Bone marrow (tissue), 2 donors: ENCODE results near the gene OR2AT4.
A peak's percentile ranks its signal among the peaks of the same experiment; 100 is the strongest.
"Not testable (repeated sequence)": the region's sequence is repeated elsewhere in the genome, so short reads cannot be mapped to it uniquely, and the experiment has no call there.

Experiments used
- DNase-seq, 2 donors: peaks; one replicate each; lab custom pipeline; 2025; lab: John Stamatoyannopoulos, UW

Gene OR2AT4

GRCh38 chr11:75068559-75068958 is 28.1 kb downstream of the OR2AT4 start:
- no peak for DNase-seq

- no peak for DNase-seq
These were observed 30.6 kb downstream of the OR2AT4 start for GRCh38 chr11:75066061-75066460.

GRCh38 chr11:75063741-75064314 is 32.8 kb downstream of the OR2AT4 start:
- no peak for DNase-seq

GRCh38 chr11:75059299-75059698 is 37.4 kb downstream of the OR2AT4 start:
- no peak for DNase-seq

- DNase-seq: no peak
These were observed 39.9 kb downstream of the OR2AT4 start for GRCh38 chr11:75056814-75057213.

- no peak for DNase-seq
These were observed 41.2 kb downstream of the OR2AT4 start for GRCh38 chr11:75055511-75055910.

- DNase-seq: no peak
These were observed 44.2 kb downstream of the OR2AT4 start for GRCh38 chr11:75052457-75052856.

- DNase-seq: no peak
These were observed 45.6 kb downstream of the OR2AT4 start for GRCh38 chr11:75051043-75051442.

GRCh38 chr11:75050516-75050915 is 46.2 kb downstream of the OR2AT4 start:
- DNase-seq: no peak

GRCh38 chr11:75049501-75050266 is 47.0 kb downstream of the OR2AT4 start:
- not testable (repeated sequence) for DNase-seq

GRCh38 chr11:75047191-75047590 is 49.5 kb downstream of the OR2AT4 start:
- DNase-seq: no peak

GRCh38 chr11:75046668-75047067 is 50.0 kb downstream of the OR2AT4 start:
- DNase-seq: not testable (repeated sequence)

GRCh38 chr11:75044381-75045170 is 52.1 kb downstream of the OR2AT4 start:
- not testable (repeated sequence) for DNase-seq

- not testable (repeated sequence) for DNase-seq
These were observed 54.9 kb downstream of the OR2AT4 start for GRCh38 chr11:75041821-75042220.

GRCh38 chr11:75041263-75041662 is 55.4 kb downstream of the OR2AT4 start:
- DNase-seq: no peak

- no peak for DNase-seq
These were observed 56.4 kb downstream of the OR2AT4 start for GRCh38 chr11:75040167-75040770.

GRCh38 chr11:75035911-75036565 is 60.6 kb downstream of the OR2AT4 start:
- no peak for DNase-seq

- DNase-seq: no peak
These were observed 61.4 kb downstream of the OR2AT4 start for GRCh38 chr11:75035256-75035655.

- DNase-seq: no peak
These were observed 62.8 kb downstream of the OR2AT4 start for GRCh38 chr11:75033916-75034315.

GRCh38 chr11:75032550-75032935 is 64.1 kb downstream of the OR2AT4 start:
- no peak for DNase-seq

GRCh38 chr11:75031771-75032549 is 64.7 kb downstream of the OR2AT4 start:
- DNase-seq: peak; percentile 38 to 62
